Measurements from ENCODE around the gene CEP20.

Gene CEP20

GRCh38 chr16:15827709-15828343, 60.6 kb downstream of the CEP20 start:
- no peak for DNase-seq

DNA sequence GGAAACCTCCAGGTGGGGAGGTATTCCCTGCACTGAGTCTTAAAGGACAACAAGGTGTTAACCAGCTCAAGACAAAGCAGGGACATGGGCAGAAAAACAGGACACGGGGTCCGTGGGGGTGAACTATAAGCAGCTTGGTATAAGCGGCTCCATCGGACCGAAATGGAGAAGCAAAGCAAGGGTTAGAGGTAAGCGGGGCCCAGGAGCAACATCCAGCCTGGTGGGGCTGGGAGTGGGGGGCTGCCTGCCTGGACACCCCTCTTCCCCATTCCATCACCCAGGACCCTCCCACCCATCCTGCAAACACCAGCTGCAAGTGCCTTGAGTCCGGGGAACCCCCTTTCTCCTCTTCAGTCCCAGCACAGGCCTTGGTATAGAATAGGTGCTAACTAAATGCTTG, 61.1 kb downstream of the CEP20 start:
- no peak for DNase-seq

DNA sequence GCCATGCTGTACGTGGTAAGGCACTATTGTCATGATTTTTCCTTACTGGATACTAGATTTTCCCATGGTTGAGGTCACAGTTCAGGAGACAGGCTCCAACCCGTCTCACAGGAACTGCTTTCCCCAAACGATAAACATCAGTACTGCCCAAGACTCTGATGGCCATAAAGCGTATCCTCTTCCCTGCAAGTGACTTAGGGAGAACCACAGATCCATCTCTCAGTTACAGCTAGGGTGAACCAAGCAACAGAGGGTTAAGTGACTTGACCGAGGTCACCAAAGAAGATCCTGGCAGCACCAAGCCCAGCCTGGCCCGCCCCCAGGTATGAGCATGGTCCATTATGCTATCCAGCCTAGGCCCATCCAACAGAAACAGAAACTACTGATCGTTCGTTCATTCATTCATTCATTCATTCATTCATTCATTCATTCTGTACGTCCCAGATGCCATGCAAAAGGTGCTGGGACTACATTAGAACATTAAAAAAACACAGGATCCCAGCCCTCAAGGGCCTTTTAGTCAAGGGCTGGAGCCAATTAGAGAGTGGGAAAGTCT, 62.6 kb downstream of the CEP20 start:
- DNase-seq = no peak

GRCh38 chr16:15822957-15823356, 65.4 kb downstream of the CEP20 start:
- no peak for DNase-seq

DNA sequence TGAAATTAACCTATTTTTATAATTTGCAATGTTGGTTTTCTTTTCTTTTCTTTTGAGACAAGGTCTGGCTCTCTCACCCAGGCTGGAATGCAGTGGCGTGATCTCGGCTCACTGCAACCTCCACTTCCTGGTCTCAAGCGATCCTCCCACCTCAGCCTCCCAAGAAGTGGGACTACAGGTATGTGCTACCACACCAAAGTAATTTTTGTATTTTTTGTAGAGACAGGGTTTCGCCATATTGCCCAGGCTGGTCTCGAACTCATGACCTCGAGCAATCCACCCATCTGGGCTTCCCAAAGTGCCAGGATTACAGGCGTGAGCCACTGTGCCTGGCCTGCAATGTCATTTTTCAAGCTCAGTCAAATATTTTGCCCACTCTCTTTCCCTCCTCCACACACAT, 67.6 kb downstream of the CEP20 start:
- DNase-seq = no peak

GRCh38 chr16:15819046-15819445, 69.4 kb downstream of the CEP20 start:
- no peak for DNase-seq

- no peak for DNase-seq
These were observed 71.0 kb downstream of the CEP20 start for GRCh38 chr16:15817446-15817845.

- no peak for DNase-seq
These were observed 72.2 kb downstream of the CEP20 start for GRCh38 chr16:15816228-15816627.

All from RPMI8226 (cell line).